ENCODE measurements around the gene DUSP1.

The DUSP1 gene

GRCh38 chr5:172762214-172763119, 8.5 kb downstream of the DUSP1 start:
- H4K20me1 ChIP-seq (ENCODE audit: insufficient read depth, low read length, poor library complexity, severe bottlenecking) = no peaks in the 10 kb centered on the region
- H3K9me2 ChIP-seq (replicated peaks; ENCODE audit: low read depth, low read length) = no peaks in the 10 kb centered on the region
- no peak overlapping the region for H3K9ac ChIP-seq (ENCODE audit: low read depth, low read length, poor library complexity, severe bottlenecking)
- no peaks in the 10 kb centered on the region for H3K27me3 ChIP-seq (ENCODE audit: insufficient read depth, low read length, poor library complexity, severe bottlenecking)
- H3K9me3 ChIP-seq (ENCODE audit: insufficient read depth, low read depth, low read length) = no peaks in the 10 kb centered on the region
- peaks cover 3% of the 10 kb centered on the region for H3K4me1 ChIP-seq (ENCODE audit: insufficient read depth, low read length, poor library complexity, severe bottlenecking)
- peaks cover 1% of the 10 kb centered on the region; the same call in 1 of the 2 replicates for H3K79me2 ChIP-seq (ENCODE audit: insufficient read depth, low read length)
- no peak overlapping the region for H3K4me3 ChIP-seq (ENCODE audit: low read length, poor library complexity, severe bottlenecking)
- H2AFZ ChIP-seq (ENCODE audit: low read length) = no peak overlapping the region
- H3K36me3 ChIP-seq (ENCODE audit: insufficient read depth, low read length) = no peaks in the 10 kb centered on the region
- H3K4me2 ChIP-seq (ENCODE audit: low read depth, low read length, poor library complexity, severe bottlenecking) = no peak overlapping the region
- no peaks in the 10 kb centered on the region for H3F3A ChIP-seq (ENCODE audit: low read depth)
- TF ChIP-seq, protein P1, sequence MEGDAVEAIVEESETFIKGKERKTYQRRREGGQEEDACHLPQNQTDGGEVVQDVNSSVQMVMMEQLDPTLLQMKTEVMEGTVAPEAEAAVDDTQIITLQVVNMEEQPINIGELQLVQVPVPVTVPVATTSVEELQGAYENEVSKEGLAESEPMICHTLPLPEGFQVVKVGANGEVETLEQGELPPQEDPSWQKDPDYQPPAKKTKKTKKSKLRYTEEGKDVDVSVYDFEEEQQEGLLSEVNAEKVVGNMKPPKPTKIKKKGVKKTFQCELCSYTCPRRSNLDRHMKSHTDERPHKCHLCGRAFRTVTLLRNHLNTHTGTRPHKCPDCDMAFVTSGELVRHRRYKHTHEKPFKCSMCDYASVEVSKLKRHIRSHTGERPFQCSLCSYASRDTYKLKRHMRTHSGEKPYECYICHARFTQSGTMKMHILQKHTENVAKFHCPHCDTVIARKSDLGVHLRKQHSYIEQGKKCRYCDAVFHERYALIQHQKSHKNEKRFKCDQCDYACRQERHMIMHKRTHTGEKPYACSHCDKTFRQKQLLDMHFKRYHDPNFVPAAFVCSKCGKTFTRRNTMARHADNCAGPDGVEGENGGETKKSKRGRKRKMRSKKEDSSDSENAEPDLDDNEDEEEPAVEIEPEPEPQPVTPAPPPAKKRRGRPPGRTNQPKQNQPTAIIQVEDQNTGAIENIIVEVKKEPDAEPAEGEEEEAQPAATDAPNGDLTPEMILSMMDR (conservative IDR thresholded peaks at IDR 0.05; ENCODE audit: low read length) = no peak
- TF ChIP-seq EZH2phosphoT487 (IDR thresholded peaks at IDR 0.05; ENCODE audit: borderline replicate concordance) = no peak

DNA sequence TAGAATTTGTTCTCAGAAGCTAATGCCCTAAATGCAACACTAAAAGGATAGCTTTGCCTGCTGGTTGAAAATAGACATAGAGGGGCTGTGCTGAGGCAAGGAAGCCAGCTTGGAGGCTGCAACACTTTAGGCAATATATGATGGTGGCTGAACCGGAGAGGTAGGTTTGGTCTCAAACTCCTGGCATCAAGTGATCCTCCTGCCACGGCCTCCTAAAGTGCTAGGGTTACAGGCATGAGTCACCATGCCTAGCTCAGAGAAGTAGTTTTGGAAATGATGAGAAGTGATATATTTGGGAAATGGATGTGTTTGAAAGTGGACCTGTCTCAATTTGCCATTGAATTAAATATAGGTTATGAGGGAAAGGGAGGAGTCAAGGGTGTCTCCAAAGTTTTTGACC, 10.0 kb downstream of the DUSP1 start:
- TF ChIP-seq EZH2phosphoT487 (IDR thresholded peaks at IDR 0.05; ENCODE audit: borderline replicate concordance) = no peak
- TF ChIP-seq, protein P1 (conservative IDR thresholded peaks at IDR 0.05; ENCODE audit: low read length) = no peak
- Histone ChIP-seq H3F3A (ENCODE audit: low read depth) (no peaks in the 10 kb centered on the region), H3K79me2 (ENCODE audit: insufficient read depth, low read length) (no peaks in the 10 kb centered on the region)

DNA sequence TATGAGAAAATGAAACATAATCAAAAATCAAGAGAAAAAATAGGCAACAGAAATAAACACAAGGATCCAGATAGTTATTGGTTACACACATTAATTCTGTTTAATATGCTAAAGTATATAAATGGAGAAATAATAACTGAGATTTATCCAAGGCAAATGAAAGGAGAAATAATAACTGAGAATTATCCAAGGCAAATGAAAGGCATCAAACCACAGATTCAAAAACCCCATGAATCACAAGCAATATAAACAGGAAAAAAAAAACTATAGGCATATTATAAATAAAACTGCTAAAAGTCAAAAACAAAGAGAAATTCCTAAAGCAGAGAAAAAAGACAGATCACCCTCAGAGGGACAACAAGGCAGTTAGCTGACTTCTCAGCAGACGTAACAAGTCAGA, 10.9 kb downstream of the DUSP1 start:
- no peak overlapping the region for H3K4me3 ChIP-seq (ENCODE audit: low read length, poor library complexity, severe bottlenecking)
- H3F3A ChIP-seq (ENCODE audit: low read depth) = no peaks in the 10 kb centered on the region
- TF ChIP-seq EZH2phosphoT487 (IDR thresholded peaks at IDR 0.05; ENCODE audit: borderline replicate concordance) = no peak
- TF ChIP-seq, protein P1 (conservative IDR thresholded peaks at IDR 0.05; ENCODE audit: low read length) = no peak
- H3K4me1 ChIP-seq (ENCODE audit: insufficient read depth, low read length, poor library complexity, severe bottlenecking) = no peaks in the 10 kb centered on the region
- H3K9ac ChIP-seq (ENCODE audit: low read depth, low read length, poor library complexity, severe bottlenecking) = no peak overlapping the region
- H3K4me2 ChIP-seq (ENCODE audit: low read depth, low read length, poor library complexity, severe bottlenecking) = no peak overlapping the region
- no peaks in the 10 kb centered on the region for H3K27me3 ChIP-seq (ENCODE audit: insufficient read depth, low read length, poor library complexity, severe bottlenecking)
- H3K9me3 ChIP-seq (ENCODE audit: insufficient read depth, low read depth, low read length) = no peaks in the 10 kb centered on the region
- H2AFZ ChIP-seq (ENCODE audit: low read length) = no peak overlapping the region
- H3K79me2 ChIP-seq (ENCODE audit: insufficient read depth, low read length) = no peaks in the 10 kb centered on the region
- H4K20me1 ChIP-seq (ENCODE audit: insufficient read depth, low read length, poor library complexity, severe bottlenecking) = no peaks in the 10 kb centered on the region
- no peaks in the 10 kb centered on the region for H3K36me3 ChIP-seq (ENCODE audit: insufficient read depth, low read length)
- no peaks in the 10 kb centered on the region for H3K9me2 ChIP-seq (replicated peaks; ENCODE audit: low read depth, low read length)

More for the DNA sequence above, 10.0 kb downstream of the DUSP1 start:
- Histone ChIP-seq H4K20me1 (ENCODE audit: insufficient read depth, low read length, poor library complexity, severe bottlenecking) (no peaks in the 10 kb centered on the region), H3K4me2 (ENCODE audit: low read depth, low read length, poor library complexity, severe bottlenecking) (no peak overlapping the region), H3K9ac (ENCODE audit: low read depth, low read length, poor library complexity, severe bottlenecking) (no peak overlapping the region), H3K27me3 (ENCODE audit: insufficient read depth, low read length, poor library complexity, severe bottlenecking) (no peaks in the 10 kb centered on the region), H2AFZ (ENCODE audit: low read length) (no peak overlapping the region), H3K9me3 (ENCODE audit: insufficient read depth, low read depth, low read length) (no peaks in the 10 kb centered on the region), H3K4me3 (ENCODE audit: low read length, poor library complexity, severe bottlenecking) (no peak overlapping the region), H3K4me1 (ENCODE audit: insufficient read depth, low read length, poor library complexity, severe bottlenecking) (peaks cover 3% of the 10 kb centered on the region), H3K36me3 (ENCODE audit: insufficient read depth, low read length) (no peaks in the 10 kb centered on the region), H3K9me2 (replicated peaks; ENCODE audit: low read depth, low read length) (no peaks in the 10 kb centered on the region)
